ENCODE data around the gene PTBP3.

PTBP3 gene

DNA sequence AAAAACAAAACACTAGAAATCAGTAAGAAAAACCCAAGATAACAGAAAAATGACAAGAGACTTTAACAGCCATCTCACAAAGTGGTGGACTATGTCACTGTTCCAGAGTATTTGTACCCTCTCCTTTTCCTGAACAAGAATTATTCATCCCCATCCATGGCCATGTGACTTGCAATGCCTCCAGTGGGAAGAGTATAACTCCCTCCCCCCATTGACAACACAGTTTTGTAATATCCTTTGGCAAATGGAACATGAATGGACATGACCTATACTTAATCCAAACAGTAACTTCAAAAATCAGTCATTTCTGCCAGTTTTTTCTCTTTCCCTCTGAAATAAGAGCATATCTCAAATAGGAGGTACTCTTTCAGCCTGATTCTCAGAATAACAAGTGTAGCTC, 33.9 kb downstream of the PTBP3 start:
- no peak overlapping the region for H3K4me3 ChIP-seq (IDR thresholded peaks at IDR 0.05; ENCODE audit: insufficient read depth, low read depth, low read length)
- H3K36me3 ChIP-seq (ENCODE audit: insufficient read depth) = no peaks in the 10 kb centered on the region
- no peaks in the 10 kb centered on the region for H3K4me1 ChIP-seq (ENCODE audit: low read depth, poor library complexity, severe bottlenecking)
- no peak overlapping the region for H3K27ac ChIP-seq
- TF ChIP-seq, protein P1, sequence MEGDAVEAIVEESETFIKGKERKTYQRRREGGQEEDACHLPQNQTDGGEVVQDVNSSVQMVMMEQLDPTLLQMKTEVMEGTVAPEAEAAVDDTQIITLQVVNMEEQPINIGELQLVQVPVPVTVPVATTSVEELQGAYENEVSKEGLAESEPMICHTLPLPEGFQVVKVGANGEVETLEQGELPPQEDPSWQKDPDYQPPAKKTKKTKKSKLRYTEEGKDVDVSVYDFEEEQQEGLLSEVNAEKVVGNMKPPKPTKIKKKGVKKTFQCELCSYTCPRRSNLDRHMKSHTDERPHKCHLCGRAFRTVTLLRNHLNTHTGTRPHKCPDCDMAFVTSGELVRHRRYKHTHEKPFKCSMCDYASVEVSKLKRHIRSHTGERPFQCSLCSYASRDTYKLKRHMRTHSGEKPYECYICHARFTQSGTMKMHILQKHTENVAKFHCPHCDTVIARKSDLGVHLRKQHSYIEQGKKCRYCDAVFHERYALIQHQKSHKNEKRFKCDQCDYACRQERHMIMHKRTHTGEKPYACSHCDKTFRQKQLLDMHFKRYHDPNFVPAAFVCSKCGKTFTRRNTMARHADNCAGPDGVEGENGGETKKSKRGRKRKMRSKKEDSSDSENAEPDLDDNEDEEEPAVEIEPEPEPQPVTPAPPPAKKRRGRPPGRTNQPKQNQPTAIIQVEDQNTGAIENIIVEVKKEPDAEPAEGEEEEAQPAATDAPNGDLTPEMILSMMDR (conservative IDR thresholded peaks at IDR 0.05; ENCODE audit: low read depth, low read length) = no peak
- H3K27me3 ChIP-seq (ENCODE audit: insufficient read depth, low read depth) = no peaks in the 10 kb centered on the region
- no peak overlapping the region for H2AFZ ChIP-seq (ENCODE audit: low read depth)
- H3K4me2 ChIP-seq = no peak overlapping the region
- H3K79me2 ChIP-seq (ENCODE audit: insufficient read depth, low read depth) = peaks cover 32% of the 10 kb centered on the region; the same call in 1 of the 2 replicates
- no peak overlapping the region for H3K9ac ChIP-seq
- H4K20me1 ChIP-seq (ENCODE audit: insufficient read depth) = 0 out of 2 replicates have a peak, but pooled peaks cover 4% of the 10 kb centered on the region

DNA sequence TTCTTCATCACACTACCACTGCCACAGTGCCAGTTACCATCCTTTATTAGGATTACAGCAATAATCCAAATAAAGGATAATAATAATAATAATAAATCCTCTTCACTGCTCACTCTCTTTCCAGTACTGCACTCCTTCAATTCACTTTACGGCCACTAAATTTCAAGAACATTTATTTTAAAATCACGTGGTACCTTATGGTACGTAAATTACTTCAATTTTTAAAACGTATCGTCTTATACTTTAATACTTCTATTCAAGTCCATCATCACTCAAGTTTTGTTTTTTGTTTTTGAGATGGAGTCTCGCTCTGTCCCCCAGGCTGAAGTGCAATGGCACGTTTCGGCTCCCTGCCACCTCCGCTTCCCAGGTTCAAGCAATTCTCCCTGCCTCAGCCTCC, 36.5 kb downstream of the PTBP3 start:
- Histone ChIP-seq H3K79me2 (ENCODE audit: insufficient read depth, low read depth) (peaks cover 32% of the 10 kb centered on the region; the same call in 1 of the 2 replicates), H3K36me3 (ENCODE audit: insufficient read depth) (no peaks in the 10 kb centered on the region), H2AFZ (ENCODE audit: low read depth) (no peak overlapping the region), H3K27me3 (ENCODE audit: insufficient read depth, low read depth) (no peaks in the 10 kb centered on the region), H3K4me2 (no peak overlapping the region), H3K4me1 (ENCODE audit: low read depth, poor library complexity, severe bottlenecking) (no peaks in the 10 kb centered on the region), H3K9ac (no peak overlapping the region), H3K4me3 (IDR thresholded peaks at IDR 0.05; ENCODE audit: insufficient read depth, low read depth, low read length) (no peak overlapping the region), H3K27ac (no peak overlapping the region), H4K20me1 (ENCODE audit: insufficient read depth) (0 out of 2 replicates have a peak, but pooled peaks cover 4% of the 10 kb centered on the region)
- TF ChIP-seq, protein P1 (conservative IDR thresholded peaks at IDR 0.05; ENCODE audit: low read depth, low read length) = no peak

DNA sequence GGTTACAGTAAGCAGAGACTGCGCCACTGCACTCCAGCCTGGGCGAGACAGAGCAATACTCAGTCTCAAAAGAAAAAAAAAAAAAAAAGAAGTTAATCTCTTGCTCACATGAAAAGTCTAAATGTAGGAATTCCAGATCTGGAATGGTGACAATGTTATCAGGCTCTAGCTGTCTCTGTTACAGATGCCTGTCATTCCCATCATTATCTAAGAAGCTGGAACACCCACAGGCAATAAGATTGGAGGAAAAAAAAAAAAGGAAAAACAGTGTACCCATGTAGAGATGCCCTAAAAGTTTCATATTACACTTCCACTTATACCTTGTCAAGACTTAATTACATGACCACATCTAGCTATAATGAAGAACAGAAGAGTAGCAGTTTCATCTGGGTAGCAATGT, 38.2 kb downstream of the PTBP3 start:
- Histone ChIP-seq H3K36me3 (ENCODE audit: insufficient read depth) (no peaks in the 10 kb centered on the region), H4K20me1 (ENCODE audit: insufficient read depth) (0 out of 2 replicates have a peak, but pooled peaks cover 4% of the 10 kb centered on the region), H3K4me2 (no peak overlapping the region), H3K4me3 (IDR thresholded peaks at IDR 0.05; ENCODE audit: insufficient read depth, low read depth, low read length) (no peak overlapping the region), H3K79me2 (ENCODE audit: insufficient read depth, low read depth) (peaks cover 26% of the 10 kb centered on the region; the same call in 1 of the 2 replicates), H3K4me1 (ENCODE audit: low read depth, poor library complexity, severe bottlenecking) (no peaks in the 10 kb centered on the region), H3K9ac (no peak overlapping the region), H3K27ac (no peak overlapping the region), H3K27me3 (ENCODE audit: insufficient read depth, low read depth) (no peaks in the 10 kb centered on the region), H2AFZ (ENCODE audit: low read depth) (no peak overlapping the region)
- TF ChIP-seq, protein P1 (conservative IDR thresholded peaks at IDR 0.05; ENCODE audit: low read depth, low read length) = no peak

DNA sequence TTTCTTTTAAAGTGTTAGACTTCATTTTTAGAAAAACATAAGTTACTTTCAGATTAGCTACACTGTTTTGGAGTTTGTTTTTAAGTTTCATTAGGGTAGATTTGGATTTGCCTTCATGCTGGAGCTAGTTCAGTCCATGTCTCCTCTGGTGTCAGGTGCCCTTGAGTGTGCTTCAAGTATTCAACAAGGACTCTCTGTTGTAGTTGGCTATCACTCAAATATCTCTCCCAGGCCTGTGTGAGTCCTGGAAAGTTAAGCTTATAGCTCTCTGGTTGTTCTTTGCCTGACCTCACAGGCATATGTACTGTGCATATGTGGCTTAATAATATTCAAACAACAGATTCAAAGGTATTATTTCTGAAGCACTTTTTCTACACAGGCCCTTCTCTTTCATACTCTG, 45.4 kb downstream of the PTBP3 start:
- no peak overlapping the region for H3K4me2 ChIP-seq
- H3K27ac ChIP-seq = no peak overlapping the region
- no peaks in the 10 kb centered on the region for H3K79me2 ChIP-seq (ENCODE audit: insufficient read depth, low read depth)
- H3K27me3 ChIP-seq (ENCODE audit: insufficient read depth, low read depth) = no peaks in the 10 kb centered on the region
- 0 out of 2 replicates have a peak, but pooled peaks cover 2% of the 10 kb centered on the region for H3K36me3 ChIP-seq (ENCODE audit: insufficient read depth)
- H3K9ac ChIP-seq = no peak overlapping the region
- H4K20me1 ChIP-seq (ENCODE audit: insufficient read depth) = no peaks in the 10 kb centered on the region
- H3K4me1 ChIP-seq (ENCODE audit: low read depth, poor library complexity, severe bottlenecking) = no peaks in the 10 kb centered on the region
- H3K4me3 ChIP-seq (IDR thresholded peaks at IDR 0.05; ENCODE audit: insufficient read depth, low read depth, low read length) = no peak overlapping the region
- no peak overlapping the region for H2AFZ ChIP-seq (ENCODE audit: low read depth)
- TF ChIP-seq, protein P1 (conservative IDR thresholded peaks at IDR 0.05; ENCODE audit: low read depth, low read length) = no peak
